GM21526 (cell line): Measurements from ENCODE around the gene ADAMTS14.

ENCODE experiments used
- ATAC-seq: cut with Tn5 transposase; IDR thresholded peaks from one replicate; pipeline ENCODE4 v1.9.1; 2021; ENCODE audit warnings: moderate library complexity; ENCODE audit not compliant: unreplicated experiment, low FRiP score

ADAMTS14 gene

DNA sequence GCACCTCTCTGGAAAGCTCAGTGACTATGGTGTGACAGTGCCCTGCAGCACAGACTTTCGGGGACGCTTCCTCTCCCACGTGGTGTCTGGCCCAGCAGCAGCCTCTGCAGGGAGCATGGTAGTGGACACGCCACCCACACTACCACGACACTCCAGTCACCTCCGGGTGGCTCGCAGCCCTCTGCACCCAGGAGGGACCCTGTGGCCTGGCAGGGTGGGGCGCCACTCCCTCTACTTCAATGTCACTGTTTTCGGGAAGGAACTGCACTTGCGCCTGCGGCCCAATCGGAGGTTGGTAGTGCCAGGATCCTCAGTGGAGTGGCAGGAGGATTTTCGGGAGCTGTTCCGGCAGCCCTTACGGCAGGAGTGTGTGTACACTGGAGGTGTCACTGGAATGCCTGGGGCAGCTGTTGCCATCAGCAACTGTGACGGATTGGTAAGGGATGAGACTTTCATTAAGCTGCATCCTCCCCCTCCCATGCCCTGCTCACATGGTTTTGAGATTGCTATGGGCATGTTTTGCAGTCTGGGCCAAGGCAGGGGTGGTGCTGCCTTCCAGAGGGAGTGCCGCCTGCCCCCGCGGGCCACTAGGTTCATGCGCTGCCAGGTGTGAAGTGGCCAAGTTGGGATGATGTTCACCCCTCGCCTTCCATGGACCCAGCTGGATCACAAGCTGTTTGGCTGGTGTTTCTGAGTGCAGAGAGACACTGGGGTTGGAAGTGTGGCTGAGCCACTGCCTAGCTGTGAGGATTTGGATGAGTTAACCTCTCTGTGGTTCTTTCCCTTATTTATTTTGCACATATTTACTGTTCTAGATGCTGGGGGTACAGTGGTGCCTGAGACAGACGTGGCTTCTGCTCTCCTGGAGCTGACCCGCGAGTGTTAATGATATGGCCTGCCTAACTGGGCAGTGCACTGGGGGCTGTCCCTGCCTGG, 2.5 kb downstream of the ADAMTS14 start:
- no peak for ATAC-seq

DNA sequence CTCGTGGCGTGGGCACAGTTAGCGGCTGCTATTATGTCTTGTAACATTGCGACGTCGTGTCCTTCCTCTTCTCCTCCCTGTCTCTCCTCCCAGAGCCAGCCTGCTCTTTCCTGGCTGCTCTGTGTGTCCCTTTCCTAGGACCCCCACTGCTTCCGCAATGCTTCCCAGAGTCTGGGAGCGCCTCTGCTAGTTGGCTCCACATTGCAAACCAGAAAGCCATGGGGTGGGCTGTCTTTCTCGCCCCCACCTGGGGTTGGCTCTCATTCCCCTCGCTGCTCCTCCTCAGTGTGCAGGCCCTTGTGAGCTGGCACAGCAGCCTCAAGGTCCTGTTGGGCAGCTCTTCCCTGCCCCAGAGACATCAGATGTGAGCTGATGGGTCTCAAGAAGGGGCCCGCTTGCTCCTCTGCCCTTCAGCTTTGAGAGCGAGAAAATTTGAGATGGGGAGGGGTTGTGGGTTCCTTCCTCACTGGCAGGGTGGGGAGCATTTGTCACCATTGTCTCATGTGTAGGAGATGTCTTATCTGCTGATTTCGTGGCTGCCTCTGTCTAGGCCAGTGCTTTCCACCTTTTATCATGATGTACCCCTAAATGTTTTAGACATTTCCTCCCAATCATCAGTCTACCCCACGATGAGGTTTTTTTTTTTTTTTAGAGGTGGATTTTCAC, 3.3 kb downstream of the ADAMTS14 start:
- ATAC-seq = no peak

DNA sequence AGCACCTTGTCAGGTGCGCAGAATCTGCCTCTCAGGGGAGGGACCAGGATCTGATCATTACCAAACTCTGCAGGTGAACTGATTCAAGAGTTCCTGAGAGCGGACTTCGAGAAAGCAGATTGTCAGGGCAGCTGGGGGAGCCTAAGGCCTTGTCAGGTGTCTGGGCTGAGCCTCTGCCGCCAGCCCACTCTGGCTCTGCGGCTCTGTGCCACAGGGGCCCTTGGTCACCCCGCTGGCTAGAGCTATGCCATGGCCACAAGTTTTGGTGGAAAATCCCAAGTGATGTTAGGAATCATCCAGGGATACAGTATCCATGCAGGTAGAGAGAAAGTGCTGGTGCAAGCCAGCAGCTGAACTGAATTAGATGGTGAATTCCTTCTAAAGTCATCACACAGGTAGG, 4.2 kb downstream of the ADAMTS14 start:
- no peak for ATAC-seq

DNA sequence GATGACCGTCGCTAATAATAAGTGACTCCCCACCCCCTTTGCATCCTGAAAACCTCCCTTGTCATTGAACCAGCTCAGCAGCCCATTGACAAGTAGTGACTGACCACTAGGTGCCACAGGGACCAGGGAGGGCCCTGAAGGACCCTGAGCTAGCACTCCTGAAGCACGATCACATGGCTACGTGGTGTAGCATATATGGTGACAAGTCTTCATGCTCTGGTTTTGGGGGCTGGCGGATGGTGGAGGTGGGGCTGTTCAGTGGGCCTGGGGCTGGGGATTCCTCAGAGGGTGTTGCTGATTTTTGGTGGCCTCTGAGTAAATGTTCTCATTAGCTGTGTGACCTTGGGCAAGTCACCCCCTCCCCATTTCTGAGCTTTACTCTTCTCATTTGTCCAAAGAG, 4.7 kb downstream of the ADAMTS14 start:
- ATAC-seq = no peak

DNA sequence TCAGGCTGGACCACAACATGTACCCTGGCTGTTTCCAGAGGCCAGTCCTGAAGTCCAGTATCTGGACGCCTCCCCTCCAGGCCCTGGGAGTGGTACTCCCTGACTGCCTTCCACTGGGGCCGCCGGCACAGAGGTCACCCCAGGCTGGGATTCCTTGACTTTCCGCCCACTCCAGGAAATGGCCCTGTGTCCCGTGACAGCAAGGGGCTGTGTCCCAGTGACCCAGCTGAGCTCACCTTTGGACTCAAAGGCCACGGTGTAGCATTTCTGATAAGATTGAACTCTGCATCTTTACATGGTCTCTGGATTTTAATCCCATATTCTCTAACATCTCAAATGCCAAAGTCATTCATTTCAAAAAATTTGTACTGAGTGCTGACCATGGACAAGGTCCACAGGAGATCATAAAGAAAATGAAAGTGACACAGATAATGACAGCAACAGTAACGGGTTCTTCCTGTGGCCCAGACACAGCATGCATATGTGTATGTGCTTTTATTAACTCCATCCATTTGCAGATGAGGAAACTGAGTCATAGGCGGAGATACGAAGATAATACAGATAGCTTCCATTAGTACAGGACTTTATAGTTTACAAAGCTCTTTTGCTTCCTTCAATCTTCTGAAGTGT, 5.4 kb downstream of the ADAMTS14 start:
- no peak for ATAC-seq

DNA sequence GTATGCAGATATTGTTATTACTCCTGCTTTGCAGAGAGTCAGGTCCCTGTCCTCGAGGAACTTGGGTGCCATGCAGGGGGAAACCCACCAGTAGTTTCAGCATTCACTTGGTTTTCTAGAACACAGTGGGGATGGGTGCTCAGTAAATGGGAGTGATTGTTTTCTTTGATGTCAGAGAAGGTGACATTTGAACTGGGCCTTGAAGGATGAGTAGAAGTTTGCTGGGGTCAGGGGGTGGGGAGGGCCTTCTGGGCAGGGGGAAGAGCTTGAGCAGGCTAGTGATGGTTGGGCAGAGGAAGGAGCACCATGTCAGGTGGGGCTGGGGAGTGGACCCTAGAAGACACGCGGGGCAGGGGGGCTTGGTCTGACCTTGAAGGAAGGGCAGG, 5.9 kb downstream of the ADAMTS14 start:
- no peak for ATAC-seq

DNA sequence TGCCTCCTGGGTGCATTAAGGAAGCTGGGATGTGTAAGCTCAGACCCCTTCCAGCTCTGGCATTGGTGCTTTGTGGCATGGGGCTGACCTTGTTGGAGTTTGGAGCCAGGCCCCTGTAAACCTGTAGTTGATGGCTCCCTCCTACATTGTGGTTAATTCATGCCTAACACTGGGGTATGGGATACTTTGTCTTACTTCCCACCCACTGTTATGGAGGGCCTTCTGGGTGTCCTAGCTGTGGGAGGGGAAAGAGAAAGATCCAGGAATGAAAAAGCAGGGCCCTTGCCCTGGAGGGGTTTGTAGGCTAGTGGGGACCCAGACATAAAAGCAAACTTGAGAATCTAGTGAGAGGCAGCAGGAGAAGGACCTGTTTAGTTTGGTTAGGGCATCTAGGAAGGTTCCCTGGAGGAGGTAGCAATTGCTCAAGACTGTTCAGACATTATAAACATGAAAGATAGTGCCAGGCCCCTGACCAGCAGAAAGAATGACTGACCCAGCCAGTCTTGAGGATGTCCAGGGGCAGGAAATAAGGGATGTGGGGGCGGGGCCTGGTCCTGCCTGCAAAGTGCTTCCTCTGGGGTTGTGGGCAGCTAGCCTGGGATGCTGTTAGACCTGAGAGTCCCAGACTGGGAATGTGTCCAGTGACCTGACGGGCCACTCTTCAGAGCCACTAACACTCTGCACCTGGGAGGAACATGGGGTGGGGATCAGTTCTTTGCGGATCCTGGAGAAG, 6.6 kb downstream of the ADAMTS14 start:
- no peak for ATAC-seq

DNA sequence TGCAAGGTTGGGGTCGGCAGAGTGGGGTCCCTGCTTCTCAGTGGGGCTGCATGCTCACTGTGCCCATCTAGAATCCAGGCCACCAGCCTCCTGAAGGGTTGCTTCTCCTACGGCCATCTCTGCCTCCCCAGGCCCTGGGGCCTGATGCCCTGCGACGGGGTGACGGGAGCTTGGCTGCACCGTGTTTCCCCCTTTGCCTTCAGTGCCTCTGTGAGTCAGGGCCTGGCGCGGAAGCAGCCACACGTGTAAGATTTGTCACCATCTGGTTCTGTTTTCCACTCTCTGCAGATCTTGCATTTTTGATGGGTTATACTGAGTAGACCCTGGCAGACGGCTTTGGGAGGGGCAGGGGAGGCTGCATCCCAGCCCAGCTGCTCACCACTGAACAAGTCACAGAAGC, 7.2 kb downstream of the ADAMTS14 start:
- no peak for ATAC-seq

DNA sequence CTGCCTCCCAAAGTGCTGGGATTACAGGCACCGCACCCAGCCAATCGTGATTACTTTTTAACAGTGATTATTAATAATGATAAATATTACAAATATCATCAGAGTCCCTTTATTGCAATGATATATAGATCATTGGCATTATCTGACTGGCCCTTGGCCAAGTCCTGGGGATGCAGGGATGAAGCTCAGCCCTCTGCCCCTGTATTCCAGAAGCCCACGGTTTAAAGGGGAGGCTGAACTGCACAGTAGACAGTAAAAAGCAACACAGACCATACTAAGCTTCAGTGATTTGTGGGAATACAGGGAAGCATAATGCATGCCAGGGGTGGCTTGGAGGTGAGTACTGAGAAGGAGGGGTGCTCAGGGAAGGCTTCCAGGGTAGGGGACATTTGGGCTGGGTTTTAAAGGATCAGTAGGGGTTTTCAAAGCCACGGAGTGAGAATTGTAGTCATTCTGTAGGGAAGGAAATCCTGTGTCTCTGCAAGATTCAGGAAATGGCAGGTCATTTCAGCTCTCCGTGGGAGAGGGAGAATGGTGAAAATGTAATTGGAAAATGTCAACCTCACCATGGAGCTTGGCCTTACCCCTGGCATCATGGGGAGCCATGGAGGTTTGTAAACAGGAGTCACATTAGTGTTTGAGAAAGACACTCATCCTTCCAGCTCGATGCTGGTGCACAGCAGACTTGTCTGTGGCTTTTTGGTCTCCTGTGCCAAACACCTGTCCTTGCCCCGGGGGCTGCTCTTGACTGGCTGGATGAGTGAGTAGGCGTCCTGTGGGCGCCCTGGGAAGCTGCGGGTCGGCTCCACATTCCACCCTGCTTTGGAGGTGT, 8.8 kb downstream of the ADAMTS14 start:
- no peak for ATAC-seq

DNA sequence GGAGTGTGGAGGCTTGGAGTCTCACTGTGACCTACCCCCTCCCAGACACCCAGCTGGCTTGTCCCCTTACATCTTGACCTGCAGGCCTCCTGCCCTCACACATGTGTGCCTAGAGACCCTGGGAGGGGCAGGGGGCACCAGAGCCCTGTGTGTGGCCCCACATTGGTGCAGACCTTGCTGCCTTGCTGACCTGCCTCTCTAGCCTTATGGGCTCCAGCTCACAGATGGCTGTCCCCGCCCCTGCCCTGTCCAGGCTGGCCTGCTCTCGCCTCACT, 9.4 kb downstream of the ADAMTS14 start:
- no peak for ATAC-seq

DNA sequence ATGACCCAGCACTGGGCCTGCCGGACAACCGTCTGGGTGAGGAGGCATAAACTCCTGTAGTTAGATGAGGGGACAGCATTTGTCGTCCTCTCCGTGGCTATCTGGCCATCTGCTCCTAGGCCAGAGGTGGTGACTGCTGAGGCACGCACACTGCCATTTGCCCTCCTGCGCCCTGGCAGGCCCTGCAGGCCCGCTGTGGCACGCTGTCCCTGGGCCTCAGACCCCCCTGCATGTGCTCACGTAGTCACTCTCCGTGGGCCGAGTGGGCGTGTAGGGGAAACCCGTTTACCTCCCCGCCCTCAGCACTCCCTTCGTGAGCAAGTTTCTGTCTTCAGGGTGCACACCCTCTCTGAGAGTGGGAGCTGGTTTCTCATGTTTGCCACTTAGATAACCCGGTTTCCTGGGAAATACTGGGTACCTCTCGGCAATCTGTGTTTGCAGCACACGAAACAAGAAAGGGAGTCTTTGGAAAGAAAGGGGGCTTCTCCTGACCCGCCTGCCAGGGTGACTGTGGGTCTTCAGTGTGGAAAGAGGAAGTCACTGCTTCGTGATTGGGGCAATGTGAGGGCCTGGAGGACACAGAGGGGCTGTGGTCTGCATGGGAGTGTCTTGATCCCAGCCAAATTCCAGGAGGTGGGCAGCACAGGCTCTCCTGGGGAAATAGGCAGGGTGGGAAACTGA, 10.8 kb downstream of the ADAMTS14 start:
- ATAC-seq = no peak

DNA sequence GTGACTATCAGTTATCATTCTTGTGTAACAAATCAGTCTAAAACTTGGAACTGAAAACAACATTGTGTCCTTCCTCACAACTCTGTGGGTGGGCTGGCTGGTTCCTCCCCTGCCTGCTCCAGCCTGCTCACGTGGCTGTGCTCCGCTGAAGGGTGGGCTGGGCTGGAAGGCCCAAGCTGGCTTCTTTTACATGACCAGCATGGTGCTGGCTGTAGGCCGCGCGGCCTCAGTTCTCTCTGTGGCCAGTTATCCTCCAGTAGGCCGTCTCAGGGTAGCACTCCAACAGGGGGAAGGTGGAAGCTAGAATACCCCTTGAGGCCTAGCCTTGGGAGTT, 11.3 kb downstream of the ADAMTS14 start:
- ATAC-seq = no peak

DNA sequence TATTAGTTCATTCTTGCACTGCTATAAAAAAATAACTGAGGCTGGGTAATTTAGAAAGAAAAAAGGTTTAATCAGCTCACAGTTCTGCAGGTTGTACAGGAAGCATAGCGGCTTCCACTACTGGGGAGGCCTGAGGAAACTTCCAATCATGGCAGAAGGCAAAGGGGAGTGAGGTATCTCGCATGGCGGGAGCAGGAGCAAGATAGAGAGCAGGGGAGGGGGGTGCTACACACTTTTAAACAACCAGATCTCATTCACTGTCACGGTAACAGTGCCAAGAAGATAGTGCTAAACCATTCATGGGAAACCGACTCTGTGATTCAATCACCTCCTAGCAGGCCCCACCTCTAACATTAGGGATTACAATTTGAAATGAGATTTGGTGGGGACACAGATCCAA, 11.6 kb downstream of the ADAMTS14 start:
- no peak for ATAC-seq

DNA sequence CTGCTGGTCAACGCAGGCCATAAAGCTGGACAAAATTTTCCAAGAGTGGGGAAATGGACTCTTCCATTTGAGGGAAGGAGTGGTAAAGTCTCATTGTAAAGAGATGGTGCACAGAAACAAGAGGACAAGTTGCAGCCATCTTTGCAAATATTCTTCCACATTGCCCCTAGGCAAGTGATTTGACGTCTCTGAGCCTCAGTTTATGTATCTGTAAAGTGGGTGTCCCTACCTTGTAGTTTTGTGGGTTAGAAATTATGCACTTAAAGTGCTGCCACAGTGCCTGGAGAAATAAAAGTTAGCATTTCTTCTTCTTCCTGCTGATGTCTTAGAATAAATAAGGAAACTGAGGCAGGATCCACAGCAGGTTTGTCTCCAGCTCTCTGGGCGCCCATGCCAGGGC, 12.1 kb downstream of the ADAMTS14 start:
- ATAC-seq = no peak

DNA sequence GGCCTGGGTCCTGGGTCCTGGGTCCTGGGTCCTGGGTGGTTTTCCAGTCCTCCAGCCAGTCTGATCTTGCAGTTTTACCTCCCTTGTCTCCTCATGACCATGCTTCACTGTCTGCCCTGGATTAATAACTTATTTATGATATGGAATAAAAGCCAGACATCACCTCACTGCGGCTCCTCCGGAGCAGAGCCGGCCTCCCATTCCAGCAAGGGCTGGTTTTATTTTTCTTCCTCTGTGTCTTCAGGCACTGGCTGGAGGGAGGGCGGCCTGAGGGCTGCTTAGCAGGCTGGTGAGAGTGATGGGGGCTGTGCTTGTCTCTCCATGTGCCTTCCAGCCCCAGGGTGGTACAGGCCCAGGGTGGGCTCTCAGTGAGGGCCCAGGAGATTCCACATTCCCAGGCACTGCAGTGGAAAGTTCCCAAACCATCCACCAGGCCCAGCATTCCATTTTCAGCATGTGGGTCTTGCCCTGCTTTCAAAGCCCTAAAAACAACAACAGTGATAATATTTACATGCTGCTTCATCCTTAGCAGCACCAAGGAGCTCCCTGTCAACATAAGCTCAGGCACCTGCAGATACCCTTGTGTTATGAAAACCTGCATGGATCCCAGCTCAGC, 12.6 kb downstream of the ADAMTS14 start:
- no peak for ATAC-seq

DNA sequence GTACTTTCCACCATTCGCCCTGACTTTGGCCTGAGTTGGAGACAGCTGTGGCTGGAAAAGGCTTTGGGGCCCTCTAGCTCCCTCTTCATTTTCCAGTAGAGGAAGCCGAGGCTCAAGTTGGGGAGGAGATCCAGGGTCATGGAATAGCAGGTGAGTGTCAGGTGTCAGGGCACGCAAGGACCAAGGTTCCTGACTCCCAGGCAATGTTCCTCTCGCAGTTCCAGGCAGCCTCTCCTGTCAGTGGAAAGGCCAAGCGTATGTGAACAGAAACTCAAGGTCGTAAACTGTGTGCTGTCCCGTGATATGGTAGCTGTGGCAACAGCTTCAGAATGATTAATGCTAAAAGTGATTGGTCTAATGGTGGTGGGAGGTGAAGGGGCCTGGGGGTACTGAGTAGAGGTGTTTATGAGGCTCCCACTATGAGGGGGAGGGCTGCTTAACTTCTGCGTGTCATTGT, 13.2 kb downstream of the ADAMTS14 start:
- ATAC-seq = no peak

DNA sequence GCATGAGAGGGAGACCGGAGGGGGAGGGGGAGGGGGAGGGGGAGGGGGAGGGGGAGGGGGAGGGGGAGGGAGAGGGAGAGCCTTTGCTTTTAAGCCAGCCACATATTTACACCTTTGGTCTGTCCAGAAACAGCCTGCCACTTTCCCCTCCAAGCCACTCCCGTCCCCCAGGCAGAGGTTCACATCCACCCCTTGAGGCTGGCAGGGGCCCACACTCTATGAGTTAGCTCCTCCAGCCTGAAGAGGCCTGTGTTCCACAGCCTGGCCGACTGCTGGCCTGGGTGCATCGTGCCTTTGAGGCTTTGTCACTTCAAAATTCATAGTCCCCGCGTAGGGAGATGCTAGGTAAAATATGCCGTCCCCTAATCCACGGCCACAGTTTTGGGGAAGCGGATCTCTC, 16.5 kb downstream of the ADAMTS14 start:
- no peak for ATAC-seq

DNA sequence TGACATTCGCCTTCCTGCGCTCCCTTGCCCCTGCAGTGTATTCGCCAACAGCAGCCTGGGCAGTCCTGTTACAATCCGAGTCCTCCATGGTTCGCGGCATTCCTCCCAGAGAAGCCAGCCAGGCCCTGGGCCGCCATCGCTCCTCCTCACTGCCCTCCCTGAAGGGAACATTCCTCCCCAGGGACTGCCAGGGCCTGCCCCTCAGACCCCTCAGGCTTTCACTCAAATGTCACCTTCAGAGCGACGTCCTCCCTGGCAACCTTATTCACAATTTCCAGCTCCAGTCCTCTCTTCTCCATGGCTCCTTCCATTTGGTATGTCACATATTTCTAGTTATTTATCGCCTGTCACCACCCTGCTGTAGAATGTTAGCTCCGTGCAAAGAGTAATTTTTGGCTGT, 17.4 kb downstream of the ADAMTS14 start:
- no peak for ATAC-seq

DNA sequence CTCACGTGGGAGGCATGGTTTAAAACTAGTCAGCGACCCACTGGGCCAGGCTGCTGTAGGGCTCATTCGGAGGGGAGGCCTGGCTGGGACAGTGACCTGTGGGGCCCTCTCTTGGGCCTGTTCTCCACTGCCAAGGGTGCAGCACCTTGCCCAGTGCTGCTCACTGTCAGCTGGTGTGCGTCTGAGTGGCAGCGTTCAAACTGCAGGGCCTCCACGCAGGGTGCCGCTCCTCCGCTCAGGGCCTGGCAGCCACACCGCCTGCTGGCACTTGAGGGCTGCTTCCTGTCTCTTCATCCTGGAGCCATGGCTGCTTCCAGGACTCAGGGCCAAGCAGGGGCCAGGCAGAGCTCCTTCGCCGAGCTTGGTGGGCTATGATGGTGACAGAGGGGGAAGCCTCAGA, 18.3 kb downstream of the ADAMTS14 start:
- ATAC-seq = no peak
